GM10847 (cell line): ENCODE measurements around the gene RPL28.

ENCODE experiments used
- POLR2A ChIP-seq: IDR thresholded peaks from 2 replicates; pipeline ENCODE4 v1.6.1; 2011; ENCODE audit not compliant: insufficient read length; ENCODE audit errors: extremely low read depth

RPL28 gene

GRCh38 chr19:55365245-55365644, 20.5 kb upstream of the RPL28 start:
- TF ChIP-seq POLR2A = no peak

- no peak for TF ChIP-seq POLR2A
These were observed 19.8 kb upstream of the RPL28 start for GRCh38 chr19:55365964-55366363.

GRCh38 chr19:55366790-55367189, 18.9 kb upstream of the RPL28 start:
- no peak for TF ChIP-seq POLR2A

- no peak for TF ChIP-seq POLR2A
These were observed 17.6 kb upstream of the RPL28 start for GRCh38 chr19:55368106-55368505.

GRCh38 chr19:55368701-55369563, 16.8 kb upstream of the RPL28 start:
- no peak for TF ChIP-seq POLR2A

GRCh38 chr19:55369653-55370304, 16.0 kb upstream of the RPL28 start:
- no peak for TF ChIP-seq POLR2A

GRCh38 chr19:55370305-55370988, 15.3 kb upstream of the RPL28 start, which contains the start of gene IL11:
IL11 (minus strand) TSS chr19:55370463; CDS start chr19:55370310, 153 bp downstream.
- TF ChIP-seq POLR2A = no peak

- TF ChIP-seq POLR2A = no peak
These were observed 13.2 kb upstream of the RPL28 start for GRCh38 chr19:55372316-55373081.

GRCh38 chr19:55373306-55373992, 12.3 kb upstream of the RPL28 start:
- no peak for TF ChIP-seq POLR2A

- TF ChIP-seq POLR2A = no peak
These were observed 11.6 kb upstream of the RPL28 start for GRCh38 chr19:55373993-55374757.

GRCh38 chr19:55376241-55376933, 9.3 kb upstream of the RPL28 start, which contains the start of gene TMEM190:
TMEM190 (plus strand) TSS chr19:55376826; CDS start chr19:55376854, 28 bp downstream.
- no peak for TF ChIP-seq POLR2A

GRCh38 chr19:55377356-55378131, 8.2 kb upstream of the RPL28 start:
- no peak for TF ChIP-seq POLR2A
